ENCODE data around the gene ZNF410. TPM values are rescaled to one million over a fixed set of nuclear protein-coding genes. Genes with fewer than 3 reads are reported as not detected.

Gene ZNF410
- total RNA-seq, 4 donors from 2014 or later, result 33.2 to 104 (median 45.9) TPM

GRCh38 chr14:73843296-73843695 lies 43.4 kb upstream of the ZNF410 start:
- intact Hi-C loops (cut with DNase I; ENCODE audit: low total_unique reads) (no loop called here), in situ Hi-C loops (cut with MboI; ENCODE audit: low pct_ligation_motif_present in 1 of 4, low pct_unique_long_range_greater_than_20kb in 1 of 4, low sequenced_read_pairs in 3 of 4) (loop anchor here in 1 of 4 donors (25.0 kb wide), 1 partner anchor 331 kb away; no protein-coding TSS in a partner anchor)
- Histone ChIP-seq H3K27ac (no peak overlapping the region), H3K4me3 (no peak overlapping the region), H3K4me1 (no peaks in the 10 kb centered on the region), H3K36me3 (no peaks in the 10 kb centered on the region), H3K27me3 (no peaks in the 10 kb centered on the region), H3K9me3 (no peaks in the 10 kb centered on the region)
- 48% methylated on average over 2 of the region's 2 CpGs; no CpG with 5 or more reads in 1 of the 2 donors for WGBS, 2 donors (ENCODE audit: low coverage in 1 of 2)
- TF ChIP-seq POLR2A (IDR thresholded peaks at IDR 0.05) (no peak), EP300 (IDR thresholded peaks at IDR 0.05; ENCODE audit: low read depth) (no peak)
- no peak for DNase-seq

DNA sequence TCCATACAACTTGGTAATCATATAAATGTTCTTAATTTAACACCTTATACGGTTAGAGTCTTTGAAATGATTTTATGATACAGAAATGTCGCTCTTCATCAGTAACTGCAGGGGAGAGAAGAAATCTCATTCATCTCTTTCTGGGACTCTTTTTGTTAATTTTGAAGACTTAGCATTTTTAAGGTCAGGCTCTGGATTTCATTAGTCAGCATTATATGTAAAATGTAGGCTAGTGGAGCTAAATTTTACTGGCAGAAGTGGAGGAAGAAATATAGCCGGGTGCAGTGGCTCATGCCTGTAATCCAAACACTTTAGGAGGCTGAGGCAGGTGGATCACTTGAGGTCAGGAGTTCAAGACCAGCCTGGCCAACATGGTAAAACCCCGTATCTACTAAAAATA lies 39.7 kb upstream of the ZNF410 start:
- H3K27ac ChIP-seq, result no peak overlapping the region
- peaks cover 5 to 17% (median 11%) of the 10 kb centered on the region in 4 donors for H3K4me1 ChIP-seq
- no peak for DNase-seq
- intact Hi-C loops (cut with DNase I; ENCODE audit: low total_unique reads) (no loop called here), in situ Hi-C loops (cut with MboI; ENCODE audit: low pct_ligation_motif_present in 1 of 4, low pct_unique_long_range_greater_than_20kb in 1 of 4, low sequenced_read_pairs in 3 of 4) (loop anchor here in 1 of 4 donors (25.0 kb wide), 1 partner anchor 335 kb away; no protein-coding TSS in a partner anchor)
- no peaks in the 10 kb centered on the region for H3K9me3 ChIP-seq
- 85 to 87% methylated on average over 3 to 4 of the region's 4 CpGs for WGBS, 2 donors (ENCODE audit: low coverage in 1 of 2)
- H3K4me3 ChIP-seq, result no peak overlapping the region
- H3K27me3 ChIP-seq, result no peaks in the 10 kb centered on the region
- no peaks in the 10 kb centered on the region for H3K36me3 ChIP-seq
- TF ChIP-seq POLR2A (IDR thresholded peaks at IDR 0.05) (no peak), POLR2AphosphoS5 (IDR thresholded peaks at IDR 0.05) (no peak), CTCF (IDR thresholded peaks at IDR 0.05) (no peak), EP300 (IDR thresholded peaks at IDR 0.05; ENCODE audit: low read depth) (no peak)

GRCh38 chr14:73851000-73851399 lies 35.7 kb upstream of the ZNF410 start:
- no peak for DNase-seq
- H3K4me3 ChIP-seq, result peak overlapping the region; percentile 40 to 62 (median 46)
- WGBS, 2 donors (ENCODE audit: low coverage in 1 of 2), result 38 to 45% methylated on average over 4 to 6 of the region's 6 CpGs

DNA sequence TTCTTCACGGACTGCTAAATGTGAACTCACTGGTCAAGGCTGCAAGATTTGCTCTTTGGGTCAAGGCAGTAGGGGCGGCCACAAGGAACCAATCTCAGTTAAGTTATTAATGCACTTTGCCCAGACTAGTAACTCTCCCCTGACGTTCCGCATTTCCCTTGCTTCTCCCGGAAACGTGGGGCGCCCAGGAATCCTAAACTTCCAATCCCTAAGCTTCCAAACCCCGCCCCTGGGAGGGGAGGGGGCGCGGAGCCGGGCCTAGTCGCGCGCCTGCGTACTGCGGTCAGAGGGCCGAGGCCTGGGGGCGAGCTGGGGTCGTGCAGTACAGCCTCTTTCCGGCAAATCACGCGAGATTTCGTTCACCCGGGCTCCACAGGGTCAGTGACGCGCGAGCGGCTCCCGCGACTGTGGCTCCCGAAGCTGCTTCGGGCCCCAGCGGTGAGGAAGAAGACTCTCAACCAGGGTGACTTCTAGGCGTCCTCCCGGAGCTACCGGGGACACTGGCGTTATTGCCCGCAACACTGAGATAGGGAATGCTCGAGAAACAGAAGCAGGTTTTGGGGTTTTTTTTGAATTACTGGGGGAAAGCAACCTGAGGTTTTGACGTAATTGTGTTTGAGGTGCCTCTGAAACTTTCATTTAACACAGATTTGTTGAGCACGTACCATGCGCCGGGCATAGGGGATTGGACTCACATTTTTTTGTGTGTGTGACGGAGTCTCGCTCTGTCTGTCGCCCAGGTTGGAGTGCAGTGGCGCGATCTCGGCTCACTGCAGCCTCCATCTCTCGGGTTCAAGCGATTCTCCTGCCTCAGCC lies 34.9 kb upstream of the ZNF410 start, which contains the start of gene PTGR2:
Gene PTGR2 (plus strand): TSS at position 265 of the 816 bp plus-strand sequence. CDS start 7,032 bp downstream, outside the sequence.
- DNase-seq, result peak; percentile 96
- H3K4me1 ChIP-seq, result peaks cover 9 to 29% (median 15%) of the 10 kb centered on the region in 4 donors
- H3K27me3 ChIP-seq, result no peaks in the 10 kb centered on the region
- no peaks in the 10 kb centered on the region for H3K9me3 ChIP-seq
- in situ Hi-C loops (cut with MboI; ENCODE audit: low pct_ligation_motif_present in 1 of 4, low pct_unique_long_range_greater_than_20kb in 1 of 4, low sequenced_read_pairs in 3 of 4), result no loop called here
- no peaks in the 10 kb centered on the region for H3K36me3 ChIP-seq
- peak in 4 of 5 experiments; percentile 18 to 57 (median 35) for TF ChIP-seq CTCF (IDR thresholded peaks at IDR 0.05)
- TF ChIP-seq EP300 (IDR thresholded peaks at IDR 0.05; ENCODE audit: low read depth), result peak; percentile 3
- TF ChIP-seq POLR2AphosphoS5 (IDR thresholded peaks at IDR 0.05), result peak; percentile 73 to 93 (median 86)
- TF ChIP-seq POLR2A (IDR thresholded peaks at IDR 0.05), result peak; percentile 90
- H3K4me3 ChIP-seq, result peak within 1 kb of the TSS; percentile 40 to 62 (median 46)
- 0 to 5% methylated on average over 2 to 44 of the region's 51 CpGs for WGBS, 2 donors (ENCODE audit: low coverage in 1 of 2)
- intact Hi-C loops (cut with DNase I; ENCODE audit: low total_unique reads), result loop anchor here (10.0 kb wide), 1 partner anchor 127 kb away; no protein-coding TSS in a partner anchor
- peak within 1 kb of the TSS; percentile 91 to 95 (median 92) for H3K27ac ChIP-seq

More at GRCh38 chr14:73851000-73851399, 35.7 kb upstream of the ZNF410 start:
- in situ Hi-C loops (cut with MboI; ENCODE audit: low pct_ligation_motif_present in 1 of 4, low pct_unique_long_range_greater_than_20kb in 1 of 4, low sequenced_read_pairs in 3 of 4) (no loop called here), intact Hi-C loops (cut with DNase I; ENCODE audit: low total_unique reads) (loop anchor here (10.0 kb wide), 1 partner anchor 126 kb away; no protein-coding TSS in a partner anchor)
- no peaks in the 10 kb centered on the region for H3K36me3 ChIP-seq
- H3K4me1 ChIP-seq, result peaks cover 9 to 29% (median 15%) of the 10 kb centered on the region in 4 donors
- TF ChIP-seq CTCF (IDR thresholded peaks at IDR 0.05) (no peak), POLR2AphosphoS5 (IDR thresholded peaks at IDR 0.05) (no peak), EP300 (IDR thresholded peaks at IDR 0.05; ENCODE audit: low read depth) (no peak), POLR2A (IDR thresholded peaks at IDR 0.05) (no peak)
- H3K27ac ChIP-seq, result peak overlapping the region; percentile 91 to 95 (median 92)
- no peaks in the 10 kb centered on the region for H3K9me3 ChIP-seq
- no peaks in the 10 kb centered on the region for H3K27me3 ChIP-seq
